Caco-2 (cell line): ENCODE measurements around the gene PDLIM4. TPM values are rescaled to one million over a fixed set of nuclear protein-coding genes. Genes with fewer than 3 reads are reported as not detected.
A peak's percentile ranks its signal among the peaks of the same experiment; 100 is the strongest.

ENCODE experiments used
- BruUV-seq: library from RNA; stranded (reverse); fragments of 400-500 nt; replicated peaks from 2 replicates; lab custom pipeline; 2021; lab: Mats Ljungman, UMichigan
- CTCF ChIA-PET: fragments of 300-600 bp; sonication (Branson Sonifier 250); formaldehyde crosslinking; loops from one replicate; lab custom pipeline; 2022; ENCODE audit warnings: antibody characterized with exemption; lab: Charles Lee
- POLR2A ChIA-PET: fragments of 300-600 bp; sonication (Branson Sonifier 250); formaldehyde crosslinking; loops from one replicate; lab custom pipeline; 2022; ENCODE audit warnings: antibody characterized with exemption; lab: Charles Lee
- DNase-seq, 2 experiments: peaks; one replicate each; pipeline versions ENCODE4 v3.0.0 to v3.0.0-alpha.2; 2020 to 2022
- H3K27me3 ChIP-seq: replicated peaks from 2 replicates; pipeline ENCODE4 v1.6.0; 2011; ENCODE audit warnings: low read length; ENCODE audit not compliant: control insufficient read depth, insufficient read depth
- H3K36me3 ChIP-seq: 2 replicates; pipeline ENCODE4 v1.5.1; 2011; ENCODE audit warnings: low read length; ENCODE audit not compliant: control insufficient read depth, insufficient read depth
- H3K4me1 ChIP-seq: fragments of 250-450 bp; sonication (Bioruptor Pico); 2 replicates; pipeline ENCODE4 v1.5.1; 2020; ENCODE audit warnings: mild to moderate bottlenecking
- H3K4me3 ChIP-seq: 2 replicates; pipeline ENCODE4 v1.5.1; 2011; ENCODE audit warnings: low read depth, mild to moderate bottlenecking, control low read depth, low read length
- H3K9me3 ChIP-seq: fragments of 250-450 bp; sonication (Bioruptor Pico); 2 replicates; pipeline ENCODE4 v1.5.1; 2020; ENCODE audit warnings: mild to moderate bottlenecking, moderate library complexity
- H3K27ac Mint-ChIP-seq: one replicate; pipeline ENCODE4 v1.8.0; 2022; ENCODE audit warnings: mixed read lengths; ENCODE audit not compliant: unreplicated experiment
- H3K27me3 Mint-ChIP-seq: one replicate; pipeline ENCODE4 v1.8.0; 2022; ENCODE audit warnings: mixed read lengths; ENCODE audit not compliant: insufficient read depth, unreplicated experiment
- H3K36me3 Mint-ChIP-seq: one replicate; pipeline ENCODE4 v1.8.0; 2022; ENCODE audit warnings: mild to moderate bottlenecking, mixed read lengths; ENCODE audit not compliant: insufficient read depth, unreplicated experiment
- H3K4me1 Mint-ChIP-seq: one replicate; pipeline ENCODE4 v1.8.0; 2022; ENCODE audit warnings: low read depth, mixed read lengths; ENCODE audit not compliant: unreplicated experiment
- H3K4me3 Mint-ChIP-seq: one replicate; pipeline ENCODE4 v1.8.0; 2022; ENCODE audit warnings: mild to moderate bottlenecking, moderate library complexity, mixed read lengths; ENCODE audit not compliant: unreplicated experiment
- H3K9me3 Mint-ChIP-seq: one replicate; pipeline ENCODE4 v1.8.0; 2022; ENCODE audit warnings: mixed read lengths; ENCODE audit not compliant: unreplicated experiment
- intact Hi-C: fragments of 100-400 bp; cut with micrococcal nuclease; formaldehyde crosslinking; loops from one replicate; pipeline ENCODE4 v1.10.0; 2022; ENCODE audit not compliant: unreplicated experiment
- total RNA-seq: library from RNA; stranded (reverse); gene quantifications from 2 replicates; pipeline ENCODE4 v1.2.3, GENCODE V29; 2022
- TF ChIP-seq, protein P1 (sequence below), 2 experiments: fragments of 200-600 bp in 1 of 2; IDR thresholded peaks; 1 replicate in 1 of 2; 2 replicates in 1 of 2; pipeline versions ENCODE4 v1.5.1 to v1.8.0; 2011 to 2022; ENCODE audit warnings: antibody characterized with exemption in 1 of 2, control low read depth in 1 of 2, inconsistent platforms in 1 of 2, low read depth in 1 of 2, low read length in 1 of 2, mild to moderate bottlenecking in 1 of 2, moderate library complexity in 1 of 2; ENCODE audit not compliant: insufficient read depth in 1 of 2, severe bottlenecking in 1 of 2, unreplicated experiment in 1 of 2

Gene PDLIM4
- total RNA-seq, 1 experiment from 2014 or later: not detected

DNA sequence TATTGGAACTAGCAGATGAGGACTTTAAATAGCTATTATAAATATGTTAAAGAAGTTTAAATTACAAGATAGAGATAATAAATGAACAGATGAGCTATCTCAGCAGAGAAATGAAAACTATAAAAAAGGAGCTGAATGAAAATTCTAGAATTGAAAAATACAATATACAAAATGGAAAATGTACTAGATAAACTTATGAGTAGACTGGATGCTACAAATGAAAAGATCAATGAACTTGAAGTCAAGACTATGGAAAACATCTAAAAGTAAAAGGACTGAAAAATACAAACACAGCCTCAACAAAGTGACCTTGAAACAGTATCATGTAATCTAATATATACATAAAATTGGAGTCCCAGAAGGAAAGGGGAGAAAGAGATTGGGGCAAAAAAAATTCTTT is 10.7 kb upstream of the PDLIM4 start:
- no peaks in the 10 kb centered on the region for H3K4me1 Mint-ChIP-seq
- TF ChIP-seq, protein P1, sequence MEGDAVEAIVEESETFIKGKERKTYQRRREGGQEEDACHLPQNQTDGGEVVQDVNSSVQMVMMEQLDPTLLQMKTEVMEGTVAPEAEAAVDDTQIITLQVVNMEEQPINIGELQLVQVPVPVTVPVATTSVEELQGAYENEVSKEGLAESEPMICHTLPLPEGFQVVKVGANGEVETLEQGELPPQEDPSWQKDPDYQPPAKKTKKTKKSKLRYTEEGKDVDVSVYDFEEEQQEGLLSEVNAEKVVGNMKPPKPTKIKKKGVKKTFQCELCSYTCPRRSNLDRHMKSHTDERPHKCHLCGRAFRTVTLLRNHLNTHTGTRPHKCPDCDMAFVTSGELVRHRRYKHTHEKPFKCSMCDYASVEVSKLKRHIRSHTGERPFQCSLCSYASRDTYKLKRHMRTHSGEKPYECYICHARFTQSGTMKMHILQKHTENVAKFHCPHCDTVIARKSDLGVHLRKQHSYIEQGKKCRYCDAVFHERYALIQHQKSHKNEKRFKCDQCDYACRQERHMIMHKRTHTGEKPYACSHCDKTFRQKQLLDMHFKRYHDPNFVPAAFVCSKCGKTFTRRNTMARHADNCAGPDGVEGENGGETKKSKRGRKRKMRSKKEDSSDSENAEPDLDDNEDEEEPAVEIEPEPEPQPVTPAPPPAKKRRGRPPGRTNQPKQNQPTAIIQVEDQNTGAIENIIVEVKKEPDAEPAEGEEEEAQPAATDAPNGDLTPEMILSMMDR (IDR thresholded peaks at IDR 0.05; ENCODE audit: insufficient read depth in 1 of 2, low read depth in 1 of 2, low read length in 1 of 2, severe bottlenecking in 1 of 2, unreplicated experiment in 1 of 2): no peak
- H3K27ac Mint-ChIP-seq: no peak overlapping the region
- H3K9me3 Mint-ChIP-seq: peaks cover 52% of the 10 kb centered on the region
- intact Hi-C loops: no loop called here
- no peak overlapping the region for H3K4me3 Mint-ChIP-seq
- no peak overlapping the region for H3K4me3 ChIP-seq
- POLR2A ChIA-PET: interaction anchor here (0.6 kb wide), 1 partner anchor 47 kb away, joined by 3 read pairs; the partner anchor contains the start of gene SLC22A4
- H3K4me1 ChIP-seq: no peaks in the 10 kb centered on the region
- CTCF ChIA-PET: interaction anchor here (1.5 kb wide), 1 partner anchor 9 kb away, joined by 4 read pairs; no protein-coding TSS in a partner anchor
- peaks cover 24% of the 10 kb centered on the region for H3K9me3 ChIP-seq
- BruUV-seq: no TSS peak
- peaks cover 2% of the 10 kb centered on the region for H3K27me3 Mint-ChIP-seq
- H3K27me3 ChIP-seq: no peaks in the 10 kb centered on the region
- H3K36me3 ChIP-seq: no peaks in the 10 kb centered on the region
- no peaks in the 10 kb centered on the region for H3K36me3 Mint-ChIP-seq
- no peak for DNase-seq

DNA sequence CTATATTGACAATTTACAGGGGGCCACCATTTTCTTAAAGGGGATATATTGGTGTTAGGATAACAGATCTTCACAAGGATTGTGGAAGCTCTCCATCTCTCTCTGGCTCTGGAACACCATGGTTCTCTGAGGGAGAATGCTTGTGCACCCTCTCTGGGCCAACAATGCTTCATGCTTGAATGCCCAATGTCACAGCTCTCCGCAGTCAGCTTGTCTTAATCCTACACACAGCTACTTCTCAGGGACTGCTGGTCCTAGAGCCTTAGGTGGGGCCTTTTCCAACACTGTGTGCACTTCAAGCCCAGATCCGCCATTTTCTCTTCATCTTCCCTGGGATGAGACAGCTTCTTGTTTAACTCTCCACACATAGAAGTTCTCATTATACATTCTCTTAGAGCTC is 6.9 kb upstream of the PDLIM4 start:
- Histone ChIP-seq H3K9me3 (peaks cover 12% of the 10 kb centered on the region), H3K36me3 (no peaks in the 10 kb centered on the region), H3K4me3 (no peak overlapping the region), H3K27me3 (no peaks in the 10 kb centered on the region), H3K4me1 (no peaks in the 10 kb centered on the region)
- DNase-seq: peak in 1 of 2 experiments; percentile 4
- H3K4me3 Mint-ChIP-seq: no peak overlapping the region
- POLR2A ChIA-PET: interaction anchor here (1.2 kb wide), 1 partner anchor 23 kb away, joined by 3 read pairs; the partner anchor contains the start of gene P4HA2
- CTCF ChIA-PET: interaction anchor here (1.0 kb wide), 1 partner anchor 12 kb away, joined by 6 read pairs; no protein-coding TSS in a partner anchor
- TF ChIP-seq, protein P1 (IDR thresholded peaks at IDR 0.05; ENCODE audit: insufficient read depth in 1 of 2, low read depth in 1 of 2, low read length in 1 of 2, severe bottlenecking in 1 of 2, unreplicated experiment in 1 of 2): no peak
- no peaks in the 10 kb centered on the region for H3K4me1 Mint-ChIP-seq
- no peaks in the 10 kb centered on the region for H3K36me3 Mint-ChIP-seq
- peaks cover 17% of the 10 kb centered on the region for H3K9me3 Mint-ChIP-seq
- intact Hi-C loops: no loop called here
- no peak overlapping the region for H3K27ac Mint-ChIP-seq
- BruUV-seq: no TSS peak
- H3K27me3 Mint-ChIP-seq: peaks cover 2% of the 10 kb centered on the region

DNA sequence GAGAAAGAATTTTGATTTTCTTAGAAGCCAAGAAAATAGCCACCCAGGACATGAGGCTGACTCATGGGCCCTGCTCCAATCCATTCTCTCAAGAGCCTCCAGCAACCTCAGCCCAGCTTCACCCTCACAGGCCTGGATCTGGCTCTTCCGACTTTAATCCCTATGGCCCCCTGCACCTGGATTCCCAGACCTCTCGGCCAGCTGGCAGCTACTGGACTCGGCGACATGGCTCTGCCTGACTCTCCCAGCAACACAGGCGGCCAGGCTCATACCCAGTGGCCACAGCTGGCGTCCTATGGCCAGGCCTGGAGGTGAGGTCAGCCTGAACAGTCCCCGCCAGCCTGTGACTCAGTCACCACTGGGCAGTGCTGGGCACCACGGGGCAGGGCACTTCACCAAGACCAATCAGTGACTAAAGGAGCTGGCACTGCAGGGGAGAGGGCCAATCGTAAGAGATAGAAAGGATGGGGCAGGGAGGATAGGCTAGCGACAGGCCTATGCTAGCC is 6.2 kb upstream of the PDLIM4 start:
- Mint-ChIP-seq H3K27me3 (peaks cover 2% of the 10 kb centered on the region), H3K27ac (peak overlapping the region; percentile 55), H3K36me3 (no peaks in the 10 kb centered on the region), H3K4me3 (no peak overlapping the region), H3K9me3 (peaks cover 10% of the 10 kb centered on the region), H3K4me1 (no peaks in the 10 kb centered on the region)
- TF ChIP-seq, protein P1 (IDR thresholded peaks at IDR 0.05; ENCODE audit: insufficient read depth in 1 of 2, low read depth in 1 of 2, low read length in 1 of 2, severe bottlenecking in 1 of 2, unreplicated experiment in 1 of 2): no peak
- CTCF ChIA-PET: no interaction called here
- DNase-seq: peak in 1 of 2 experiments; percentile 21
- intact Hi-C loops: no loop called here
- POLR2A ChIA-PET: interaction anchor here (1.2 kb wide), 1 partner anchor 24 kb away, joined by 3 read pairs; the partner anchor contains the start of gene P4HA2
- BruUV-seq: no TSS peak
- no peaks in the 10 kb centered on the region for H3K27me3 ChIP-seq
- no peak overlapping the region for H3K4me3 ChIP-seq
- H3K9me3 ChIP-seq: peaks cover 12% of the 10 kb centered on the region
- no peaks in the 10 kb centered on the region for H3K36me3 ChIP-seq
- H3K4me1 ChIP-seq: no peaks in the 10 kb centered on the region
